Left renal cortex interstitium (tissue), 4 donors: ENCODE results near the gene GBE1. TPM values are rescaled to one million over a fixed set of nuclear protein-coding genes. Genes with fewer than 3 reads are reported as not detected.
A peak's percentile ranks its signal among the peaks of the same experiment; 100 is the strongest.

Experiments used
- DNase-seq, 4 donors: peaks; one replicate each; pipeline ENCODE4 v3.0.0-alpha.2; 2013; ENCODE audit warnings: low read depth in 4 of 4, low spot score in 2 of 4, missing footprints in 1 of 4
- polyA plus RNA-seq, 4 donors: library from polyadenylated mRNA; unstranded; fragments of 120-200 nt; gene quantifications; one replicate each; pipeline ENCODE4 v1.2.1, GENCODE V29; 2013; ENCODE audit not compliant: insufficient read length in 4 of 4

The GBE1 gene
- polyA plus RNA-seq, 4 donors, result 26.1 to 34.7 (median 28.8) TPM

- no peak for DNase-seq
Observed at GRCh38 chr3:81638480-81638879, 123.0 kb downstream of the GBE1 start.

- DNase-seq, result no peak
Observed at GRCh38 chr3:81632659-81633058, 128.8 kb downstream of the GBE1 start.

- no peak for DNase-seq
Observed at GRCh38 chr3:81624756-81625155, 136.7 kb downstream of the GBE1 start.

- DNase-seq, result no peak
Observed at GRCh38 chr3:81622395-81622794, 139.1 kb downstream of the GBE1 start.

- DNase-seq, result no peak
Observed at GRCh38 chr3:81621277-81621676, 140.2 kb downstream of the GBE1 start.

- no peak for DNase-seq
Observed at GRCh38 chr3:81620849-81621248, 140.6 kb downstream of the GBE1 start.

GRCh38 chr3:81612768-81613167 is 148.7 kb downstream of the GBE1 start:
- DNase-seq, result no peak

GRCh38 chr3:81602781-81603180 is 158.7 kb downstream of the GBE1 start:
- DNase-seq, result no peak

GRCh38 chr3:81601707-81602305 is 159.6 kb downstream of the GBE1 start:
- DNase-seq, result no peak

- no peak for DNase-seq
Observed at GRCh38 chr3:81592101-81592500, 169.3 kb downstream of the GBE1 start.

- DNase-seq, result no peak
Observed at GRCh38 chr3:81585937-81586336, 175.5 kb downstream of the GBE1 start.

GRCh38 chr3:81585056-81585455 is 176.4 kb downstream of the GBE1 start:
- no peak for DNase-seq

- DNase-seq, result peak in 1 of 4 donors; percentile 6
Observed at GRCh38 chr3:81581966-81582599, 179.4 kb downstream of the GBE1 start.

GRCh38 chr3:81580355-81580754 is 181.1 kb downstream of the GBE1 start:
- DNase-seq, result no peak

GRCh38 chr3:81579744-81580143 is 181.7 kb downstream of the GBE1 start:
- no peak for DNase-seq

- no peak for DNase-seq
Observed at GRCh38 chr3:81572201-81572756, 189.2 kb downstream of the GBE1 start.

- no peak for DNase-seq
Observed at GRCh38 chr3:81568378-81568777, 193.1 kb downstream of the GBE1 start.

- DNase-seq, result no peak
Observed at GRCh38 chr3:81565041-81565440, 196.4 kb downstream of the GBE1 start.

- DNase-seq, result no peak
Observed at GRCh38 chr3:81558106-81558505, 203.3 kb downstream of the GBE1 start.

GRCh38 chr3:81554801-81555200 is 206.6 kb downstream of the GBE1 start:
- DNase-seq, result no peak

- no peak for DNase-seq
Observed at GRCh38 chr3:81554388-81554787, 207.1 kb downstream of the GBE1 start.

GRCh38 chr3:81550415-81550814 is 211.0 kb downstream of the GBE1 start:
- DNase-seq, result no peak
